Esophagus squamous epithelium (tissue), 4 donors: Measurements from ENCODE around the gene DPYSL5.

Source experiments
- CTCF ChIP-seq, 6 experiments: fragments of 450-650 bp in 4 of 6; fragments of 200-600 bp in 2 of 6; sonication (generic) in 2 of 6; IDR thresholded peaks; one replicate each; pipeline ENCODE4 v1.5.1; 2016 to 2019; ENCODE audit warnings: antibody characterized with exemption in 6 of 6, mild to moderate bottlenecking in 4 of 6, moderate library complexity in 4 of 6
- POLR2A ChIP-seq, 4 donors: fragments of 450-650 bp; IDR thresholded peaks; one replicate each; pipeline ENCODE4 v1.6.1; 2017; ENCODE audit warnings: antibody characterized with exemption in 4 of 4, mild to moderate bottlenecking in 4 of 4, moderate library complexity in 3 of 4

- TF ChIP-seq CTCF (IDR thresholded peaks at IDR 0.05), result no peak
- TF ChIP-seq POLR2A (IDR thresholded peaks at IDR 0.05), result no peak
These were observed 133.0 kb downstream of the DPYSL5 start for GRCh38 chr2:26980971-26981370.
